RWPE2 (cell line): ENCODE data around the gene RNF151.

Source experiments
- ATAC-seq: fragments of 200-7000 bp; cut with Tn5 transposase; 3 replicates; pipeline ENCODE4 v1.9.1; 2021; ENCODE audit warnings: low read depth
- DNase-seq: peaks from one replicate; pipeline ENCODE4 v3.0.0-alpha.2; 2020; ENCODE audit warnings: low spot score
- H3K27ac ChIP-seq: fragments of 450-650 bp; 2 replicates; pipeline ENCODE4 v1.5.1; 2017; ENCODE audit warnings: mild to moderate bottlenecking; ENCODE audit not compliant: poor library complexity, severe bottlenecking
- H3K27me3 ChIP-seq: fragments of 250-450 bp; sonication (Bioruptor Pico); 2 replicates; pipeline ENCODE4 v1.5.1; 2021; ENCODE audit warnings: mild to moderate bottlenecking, moderate library complexity; ENCODE audit not compliant: insufficient read depth, poor library complexity, severe bottlenecking
- H3K36me3 ChIP-seq: fragments of 250-450 bp; sonication (Bioruptor Pico); 2 replicates; pipeline ENCODE4 v1.5.1; 2020; ENCODE audit warnings: low read depth, mild to moderate bottlenecking, moderate library complexity
- H3K4me1 ChIP-seq: fragments of 250-450 bp; sonication (Bioruptor Pico); 2 replicates; pipeline ENCODE4 v1.5.1; 2021; ENCODE audit warnings: mild to moderate bottlenecking, moderate library complexity; ENCODE audit not compliant: insufficient read depth, poor library complexity, severe bottlenecking
- H3K4me3 ChIP-seq: fragments of 250-450 bp; sonication (Bioruptor Pico); 2 replicates; pipeline ENCODE4 v1.5.1; 2021; ENCODE audit warnings: mild to moderate bottlenecking, moderate library complexity; ENCODE audit not compliant: severe bottlenecking
- H3K9me3 ChIP-seq: fragments of 250-450 bp; sonication (Bioruptor Pico); 2 replicates; pipeline ENCODE4 v1.5.1; 2021; ENCODE audit warnings: mild to moderate bottlenecking, moderate library complexity; ENCODE audit not compliant: severe bottlenecking
- CTCF ChIP-seq: fragments of 450-650 bp; IDR thresholded peaks from one replicate; pipeline ENCODE4 v1.5.1; 2017; ENCODE audit warnings: mild to moderate bottlenecking, moderate library complexity; ENCODE audit not compliant: poor library complexity, severe bottlenecking

The RNF151 gene

GRCh38 chr16:1966460-1966859, at the start of gene RNF151:
Gene RNF151 (plus strand): TSS chr16:1966856. CDS start chr16:1966882, 26 bp downstream.
- H3K27me3 ChIP-seq = no peaks in the 10 kb centered on the region
- H3K9me3 ChIP-seq = no peaks in the 10 kb centered on the region
- DNase-seq (no peak), ATAC-seq (no peak)
- peak within 1 kb of the TSS; percentile 81 for H3K4me3 ChIP-seq
- peak within 1 kb of the TSS; percentile 93 for H3K27ac ChIP-seq
- H3K4me1 ChIP-seq = peaks cover 14% of the 10 kb centered on the region
- H3K36me3 ChIP-seq = peaks cover 34% of the 10 kb centered on the region
- TF ChIP-seq CTCF = no peak

- DNase-seq (no peak), ATAC-seq (no peak)
- no peaks in the 10 kb centered on the region for H3K36me3 ChIP-seq
- H3K27me3 ChIP-seq = peaks cover 37% of the 10 kb centered on the region
- peaks cover 8% of the 10 kb centered on the region for H3K4me1 ChIP-seq
- no peak overlapping the region for H3K27ac ChIP-seq
- TF ChIP-seq CTCF = no peak
- H3K9me3 ChIP-seq = no peaks in the 10 kb centered on the region
- no peak overlapping the region for H3K4me3 ChIP-seq
Measured at GRCh38 chr16:1917056-1917664, 49.5 kb upstream of the RNF151 start.

GRCh38 chr16:1917665-1918350, 48.8 kb upstream of the RNF151 start:
- no peak for TF ChIP-seq CTCF
- peaks cover 37% of the 10 kb centered on the region for H3K27me3 ChIP-seq
- no peaks in the 10 kb centered on the region for H3K9me3 ChIP-seq
- H3K4me1 ChIP-seq = peaks cover 8% of the 10 kb centered on the region
- no peak for ATAC-seq
- H3K27ac ChIP-seq = no peak overlapping the region
- no peak overlapping the region for H3K4me3 ChIP-seq
- H3K36me3 ChIP-seq = no peaks in the 10 kb centered on the region
- DNase-seq = no peak

GRCh38 chr16:1918351-1919326, 48.0 kb upstream of the RNF151 start, which contains the start of gene HS3ST6:
Gene HS3ST6 (minus strand): TSS chr16:1918415. CDS start chr16:1918323, 92 bp downstream.
- H3K27ac ChIP-seq = no peak within 1 kb of the TSS
- peaks cover 7% of the 10 kb centered on the region for H3K4me1 ChIP-seq

More at GRCh38 chr16:1918351-1919326, 48.0 kb upstream of the RNF151 start, which contains the start of gene HS3ST6:
- Histone ChIP-seq H3K27me3 (peaks cover 37% of the 10 kb centered on the region), H3K9me3 (no peaks in the 10 kb centered on the region), H3K36me3 (no peaks in the 10 kb centered on the region), H3K4me3 (no peak within 1 kb of the TSS)
- no peak for TF ChIP-seq CTCF
- ATAC-seq = 0 out of 3 replicates have a peak, but pooled peaks have one; percentile 6
- DNase-seq = no peak
